ENCODE measurements around the gene ZNF853.
"Not testable (repeated sequence)": the region's sequence is repeated elsewhere in the genome, so short reads cannot be mapped to it uniquely, and the experiment has no call there.

The ZNF853 gene

GRCh38 chr7:6631605-6632004 is 16.2 kb downstream of the ZNF853 start:
- Histone ChIP-seq H3K4me3 (replicated peaks; ENCODE audit: insufficient read depth, low read length) (no peak overlapping the region), H3K27ac (replicated peaks) (no peak overlapping the region), H3K27me3 (ENCODE audit: insufficient read depth, poor library complexity, severe bottlenecking) (no peaks in the 10 kb centered on the region)
- DNase-seq (ENCODE audit: low read depth in 1 of 2, low spot score in 1 of 2), result no peak
- no peak for TF ChIP-seq SPI1 (IDR thresholded peaks at IDR 0.05; ENCODE audit: borderline replicate concordance, low read depth)
- no peak for TF ChIP-seq CTCF (IDR thresholded peaks at IDR 0.05; ENCODE audit: insufficient read depth, low read length)
- no peak for TF ChIP-seq GABPA (IDR thresholded peaks at IDR 0.05; ENCODE audit: low read depth)
- no peak for TF ChIP-seq POLR2AphosphoS5 (IDR thresholded peaks at IDR 0.05; ENCODE audit: low read depth)
- TF ChIP-seq REST (IDR thresholded peaks at IDR 0.05; ENCODE audit: insufficient replicate concordance, low read depth), result no peak

GRCh38 chr7:6634021-6634420 is 18.6 kb downstream of the ZNF853 start:
- Histone ChIP-seq H3K27me3 (ENCODE audit: insufficient read depth, poor library complexity, severe bottlenecking) (no peaks in the 10 kb centered on the region), H3K4me3 (replicated peaks; ENCODE audit: insufficient read depth, low read length) (no peak overlapping the region), H3K27ac (replicated peaks) (no peak overlapping the region)
- TF ChIP-seq REST (IDR thresholded peaks at IDR 0.05; ENCODE audit: insufficient replicate concordance, low read depth) (no peak), POLR2AphosphoS5 (IDR thresholded peaks at IDR 0.05; ENCODE audit: low read depth) (no peak), SPI1 (IDR thresholded peaks at IDR 0.05; ENCODE audit: borderline replicate concordance, low read depth) (no peak), CTCF (IDR thresholded peaks at IDR 0.05; ENCODE audit: insufficient read depth, low read length) (no peak), GABPA (IDR thresholded peaks at IDR 0.05; ENCODE audit: low read depth) (no peak)
- no peak for DNase-seq (ENCODE audit: low read depth in 1 of 2, low spot score in 1 of 2)

GRCh38 chr7:6634971-6635370 is 19.6 kb downstream of the ZNF853 start:
- 0 out of 2 replicates have a peak, but pooled peaks have one; percentile 35 for TF ChIP-seq GABPA (IDR thresholded peaks at IDR 0.05; ENCODE audit: low read depth)
- TF ChIP-seq POLR2AphosphoS5 (IDR thresholded peaks at IDR 0.05; ENCODE audit: low read depth), result peak; percentile 54; the same call in 1 of the 2 replicates
- peak; percentile 91 for TF ChIP-seq SPI1 (IDR thresholded peaks at IDR 0.05; ENCODE audit: borderline replicate concordance, low read depth)
- H3K27ac ChIP-seq (replicated peaks), result peak overlapping the region; percentile 73
- H3K4me3 ChIP-seq (replicated peaks; ENCODE audit: insufficient read depth, low read length); H3K27me3 ChIP-seq (ENCODE audit: insufficient read depth, poor library complexity, severe bottlenecking): not testable (repeated sequence)
- peak; percentile 61 to 90 for DNase-seq (ENCODE audit: low read depth in 1 of 2, low spot score in 1 of 2)

GRCh38 chr7:6636741-6637543 is 21.5 kb downstream of the ZNF853 start, which contains the start of gene ZNF316:
Gene ZNF316, plus strand, starts transcription at chr7:6637318. Its CDS starts 5,092 bp downstream, at chr7:6642410.
- peak; percentile 18 to 41 for DNase-seq (ENCODE audit: low read depth in 1 of 2, low spot score in 1 of 2)
- Histone ChIP-seq H3K27me3 (ENCODE audit: insufficient read depth, poor library complexity, severe bottlenecking) (no peaks in the 10 kb centered on the region), H3K27ac (replicated peaks) (peak within 1 kb of the TSS; percentile 77)

More at GRCh38 chr7:6636741-6637543, 21.5 kb downstream of the ZNF853 start, which contains the start of gene ZNF316:
- TF ChIP-seq CTCF (IDR thresholded peaks at IDR 0.05; ENCODE audit: insufficient read depth, low read length) (no peak), POLR2AphosphoS5 (IDR thresholded peaks at IDR 0.05; ENCODE audit: low read depth) (peak; percentile 50; the same call in 1 of the 2 replicates), REST (IDR thresholded peaks at IDR 0.05; ENCODE audit: insufficient replicate concordance, low read depth) (no peak), SPI1 (IDR thresholded peaks at IDR 0.05; ENCODE audit: borderline replicate concordance, low read depth) (no peak), GABPA (IDR thresholded peaks at IDR 0.05; ENCODE audit: low read depth) (peak; percentile 82)
- peak within 1 kb of the TSS; percentile 78 for H3K4me3 ChIP-seq (replicated peaks; ENCODE audit: insufficient read depth, low read length)
